Breast epithelium (tissue), 3 donors: Measurements from ENCODE around the gene KDF1.

Experiments used
- POLR2A ChIP-seq: fragments of 450-650 bp; IDR thresholded peaks from one replicate; pipeline ENCODE4 v1.6.1; 2016; ENCODE audit warnings: antibody characterized with exemption, mild to moderate bottlenecking, moderate library complexity
- POLR2AphosphoS5 ChIP-seq, 3 donors: sonication (generic); formaldehyde crosslinking; IDR thresholded peaks; one replicate each; pipeline ENCODE4 v1.6.1; 2017; ENCODE audit warnings: antibody characterized with exemption in 3 of 3

DNA sequence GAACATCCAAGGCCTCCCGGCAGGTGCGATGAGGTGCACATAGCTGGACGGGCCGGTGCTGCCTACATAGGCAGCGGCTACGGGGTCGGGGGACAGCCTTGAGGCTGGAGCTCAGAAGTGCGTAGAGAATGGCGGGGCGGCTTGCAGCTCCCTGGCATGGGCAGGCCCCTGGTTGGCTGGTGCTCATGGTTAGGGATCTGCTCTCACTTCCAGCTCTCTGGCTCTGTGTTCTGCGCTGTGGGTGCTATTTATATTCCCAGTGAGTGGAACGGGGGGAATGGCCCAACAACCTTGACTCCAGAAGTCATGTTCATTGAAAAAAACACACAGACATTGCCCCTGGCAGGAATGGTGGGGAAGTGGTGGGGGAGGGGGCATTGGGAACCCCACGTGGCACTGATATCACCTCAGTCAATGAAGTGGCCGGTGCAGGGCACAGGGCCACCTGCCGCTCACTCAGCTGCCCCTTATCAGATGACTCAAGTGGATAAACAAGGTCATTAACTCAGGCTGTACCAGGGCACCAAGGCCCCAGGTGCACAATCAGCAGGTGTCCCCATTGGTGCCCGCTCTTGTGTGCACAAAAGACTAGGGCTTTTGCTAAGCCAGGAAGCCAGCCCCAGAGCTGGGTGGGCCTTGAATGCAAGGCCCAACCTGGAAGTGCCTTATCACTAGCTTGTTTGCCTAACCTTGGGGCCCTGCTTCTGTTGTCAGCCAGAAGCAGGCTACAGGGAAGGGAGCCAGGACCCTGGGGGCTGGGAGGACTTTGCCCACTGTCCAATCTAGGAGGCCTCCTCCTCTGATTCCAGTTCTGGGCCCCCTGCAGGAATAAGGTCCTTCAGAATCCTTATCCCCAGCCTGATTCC lies 46.3 kb downstream of the KDF1 start, which contains the start of gene NR0B2:
- TF ChIP-seq POLR2A (no peak), POLR2AphosphoS5 (IDR thresholded peaks at IDR 0.05) (no peak)
